Endometrial microvascular endothelial cells (primary cell): Measurements from ENCODE around the gene ZNF862. TPM values are rescaled to one million over a fixed set of nuclear protein-coding genes. Genes with fewer than 3 reads are reported as not detected.

Source experiments
- in situ Hi-C: cut with HindIII; loops from 2 replicates; pipeline ENCODE4 v1.10.0; 2017; ENCODE audit warnings: low sequenced_read_pairs, low pct_unique_long_range_greater_than_20kb; ENCODE audit errors: inconsistent ontology term
- total RNA-seq: library from RNA; depleted of rRNA; stranded (reverse); fragments of >200 nt; gene quantifications from one replicate; pipeline ENCODE4 v1.2.3, GENCODE V29; 2015; ENCODE audit errors: inconsistent ontology term

Gene ZNF862
- total RNA-seq, 1 donor from 2014 or later = 11.1 TPM

DNA sequence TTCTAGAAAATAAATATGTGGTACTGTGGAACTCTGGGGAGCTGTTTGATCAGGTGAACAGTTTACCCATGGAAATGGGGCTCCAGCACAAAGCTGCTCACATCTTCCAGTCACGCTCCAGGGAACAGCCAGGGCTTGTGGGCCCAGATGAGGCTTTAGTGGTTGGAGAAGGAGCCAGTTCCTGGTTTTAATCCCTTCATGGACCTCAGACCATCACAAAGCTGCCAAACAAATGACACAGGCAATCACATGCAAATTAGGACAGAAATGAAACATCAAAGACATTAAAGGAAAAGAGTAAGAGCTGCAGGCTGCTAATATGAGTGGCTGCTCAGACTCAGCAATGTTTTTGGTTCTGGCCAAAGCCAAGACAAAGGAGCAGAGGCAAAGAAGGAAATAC, 33.4 kb downstream of the ZNF862 start:
- in situ Hi-C loops = no loop called here

DNA sequence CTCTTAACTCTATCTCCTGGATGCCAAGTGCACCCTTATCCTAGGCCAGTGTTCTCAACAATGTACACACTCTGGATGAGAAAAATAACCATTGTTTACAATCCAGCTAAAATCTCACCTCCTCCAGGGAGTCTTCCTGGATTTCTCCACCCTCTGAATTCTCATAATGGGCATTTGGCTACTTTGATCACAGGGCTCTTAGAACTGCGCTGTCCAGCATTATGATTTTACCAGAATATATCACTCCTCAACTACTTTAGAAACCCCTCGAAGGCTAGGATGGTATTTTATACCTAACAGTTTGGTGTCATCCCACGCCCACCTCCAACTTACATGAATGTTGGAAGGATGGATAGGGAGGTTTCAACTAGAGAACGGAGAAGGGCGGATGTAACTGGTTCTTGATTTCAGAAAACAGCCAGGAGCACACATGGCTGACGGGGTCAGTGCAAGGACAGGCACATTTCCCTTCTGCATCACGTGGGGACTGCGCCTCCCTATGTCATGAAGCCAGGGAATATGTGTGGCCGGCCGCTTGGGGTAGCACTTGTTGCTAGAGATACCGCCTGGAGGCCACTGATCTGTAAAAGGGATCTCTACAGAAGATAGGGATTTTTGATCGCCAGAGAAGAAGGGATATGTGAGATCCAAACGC, 34.4 kb downstream of the ZNF862 start:
- in situ Hi-C loops = no loop called here

DNA sequence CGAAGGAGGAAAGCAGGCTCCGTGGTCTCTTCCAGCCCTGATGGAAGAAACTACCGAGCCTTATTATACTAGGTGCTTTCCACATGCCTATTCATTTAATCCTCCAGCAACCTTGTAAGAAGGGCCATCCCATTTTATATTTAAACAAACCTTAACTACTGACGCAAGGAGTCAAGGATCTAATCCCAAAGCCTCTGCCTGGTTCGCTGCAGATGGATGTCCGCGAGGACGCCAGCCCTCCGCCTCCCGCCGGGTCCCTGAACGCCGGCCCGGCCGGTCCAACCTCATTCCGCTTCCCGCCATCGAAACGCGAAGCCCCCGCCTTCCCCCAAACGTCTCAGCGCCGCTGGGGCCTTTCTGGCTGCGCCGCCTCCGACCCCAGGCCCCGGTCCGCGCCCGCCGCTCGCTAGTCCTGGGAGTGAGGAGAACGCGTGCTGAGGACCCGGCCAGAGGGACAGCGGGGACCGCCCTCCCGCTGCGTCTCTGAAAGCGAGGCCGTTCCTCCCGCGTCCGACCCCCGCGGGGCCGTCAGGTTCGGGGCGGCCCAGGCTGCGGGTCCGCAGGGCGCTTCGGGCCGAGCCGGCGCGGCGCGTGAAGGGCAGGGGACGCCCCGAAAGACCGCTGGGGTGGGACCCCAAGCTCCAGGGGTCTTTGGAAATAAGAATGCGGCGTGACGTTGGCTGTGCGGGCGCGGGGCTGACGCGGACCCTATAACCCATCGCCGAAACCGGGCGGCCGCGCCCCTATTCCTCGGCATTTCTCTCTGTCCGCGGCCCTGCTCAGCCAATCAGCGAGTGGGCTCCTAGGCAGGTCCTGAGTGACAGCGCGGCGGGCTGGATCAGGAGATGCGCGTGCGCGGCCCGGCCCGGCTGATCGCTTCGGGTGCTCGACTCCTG, 35.1 kb downstream of the ZNF862 start, which contains the start of gene ATP6V0E2:
ATP6V0E2 (plus strand) TSS at position 896 of the 896 bp plus-strand sequence. CDS start 97 bp downstream, outside the sequence.
- in situ Hi-C loops = no loop called here

DNA sequence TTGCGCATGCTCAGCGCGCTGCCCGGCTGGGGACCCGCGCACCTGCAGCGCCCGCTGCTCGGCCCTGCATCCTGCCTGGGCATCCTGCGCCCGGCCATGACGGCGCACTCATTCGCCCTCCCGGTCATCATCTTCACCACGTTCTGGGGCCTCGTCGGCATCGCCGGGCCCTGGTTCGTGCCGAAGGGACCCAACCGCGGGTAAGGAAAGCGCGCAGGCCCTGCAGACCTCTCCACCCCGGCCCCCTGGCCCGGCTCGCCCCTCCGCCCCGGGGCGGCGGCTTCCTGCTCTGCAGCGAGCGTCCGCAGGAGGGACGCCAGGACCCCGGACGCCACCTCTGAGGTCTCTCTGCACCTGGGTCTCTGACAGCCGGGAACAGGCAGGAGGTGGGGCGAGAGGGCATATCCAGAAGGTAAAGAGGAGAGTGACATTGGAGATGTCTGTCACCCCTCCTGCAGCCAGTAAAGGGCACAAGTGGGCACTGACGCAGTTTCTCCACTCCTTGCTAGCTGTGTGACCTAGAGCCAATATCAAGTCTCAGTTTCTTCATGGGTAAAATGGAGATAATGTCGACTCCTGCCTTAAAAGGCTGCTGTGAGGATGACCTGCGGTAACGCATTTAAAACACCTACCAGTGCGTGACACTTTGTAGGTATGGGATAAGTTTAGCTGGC, 35.9 kb downstream of the ZNF862 start:
- in situ Hi-C loops = no loop called here

DNA sequence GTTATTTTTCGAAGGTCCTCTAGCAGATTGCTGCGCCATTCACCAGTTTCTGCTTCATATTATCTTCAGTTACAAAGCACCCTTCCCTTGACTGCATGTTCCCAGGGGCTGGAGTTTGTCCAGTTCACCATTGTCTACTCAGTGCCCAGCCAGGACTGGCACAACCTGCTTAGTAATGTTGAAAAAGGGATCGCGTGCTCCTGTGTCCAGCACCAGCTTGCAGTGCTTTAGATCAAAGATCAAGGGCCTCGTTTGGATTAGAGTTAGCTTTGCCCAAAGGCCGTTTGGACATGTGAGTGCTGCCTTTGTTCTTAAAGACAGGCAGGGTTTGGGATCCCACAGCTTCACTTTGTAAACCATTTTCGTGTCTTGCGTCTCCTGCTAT, 36.5 kb downstream of the ZNF862 start:
- in situ Hi-C loops = no loop called here

DNA sequence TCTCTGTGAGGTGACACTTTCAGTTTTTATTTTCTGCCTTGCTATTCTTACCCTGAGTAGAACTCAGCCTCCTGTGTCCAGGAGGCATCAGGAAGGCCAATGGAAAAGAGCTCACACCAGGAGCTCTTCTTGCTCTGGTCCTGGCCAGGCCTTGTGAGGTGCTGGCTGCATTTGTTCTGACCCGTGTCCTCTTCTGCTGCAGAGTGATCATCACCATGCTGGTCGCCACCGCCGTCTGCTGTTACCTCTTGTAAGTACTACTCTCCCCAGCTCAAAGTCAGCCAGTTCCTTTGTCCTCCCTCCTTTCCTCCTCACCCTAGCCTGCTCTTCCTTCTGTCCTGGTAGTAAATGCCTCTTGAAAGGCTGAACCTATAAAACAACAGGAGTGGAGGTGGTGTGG, 37.2 kb downstream of the ZNF862 start:
- in situ Hi-C loops = no loop called here

DNA sequence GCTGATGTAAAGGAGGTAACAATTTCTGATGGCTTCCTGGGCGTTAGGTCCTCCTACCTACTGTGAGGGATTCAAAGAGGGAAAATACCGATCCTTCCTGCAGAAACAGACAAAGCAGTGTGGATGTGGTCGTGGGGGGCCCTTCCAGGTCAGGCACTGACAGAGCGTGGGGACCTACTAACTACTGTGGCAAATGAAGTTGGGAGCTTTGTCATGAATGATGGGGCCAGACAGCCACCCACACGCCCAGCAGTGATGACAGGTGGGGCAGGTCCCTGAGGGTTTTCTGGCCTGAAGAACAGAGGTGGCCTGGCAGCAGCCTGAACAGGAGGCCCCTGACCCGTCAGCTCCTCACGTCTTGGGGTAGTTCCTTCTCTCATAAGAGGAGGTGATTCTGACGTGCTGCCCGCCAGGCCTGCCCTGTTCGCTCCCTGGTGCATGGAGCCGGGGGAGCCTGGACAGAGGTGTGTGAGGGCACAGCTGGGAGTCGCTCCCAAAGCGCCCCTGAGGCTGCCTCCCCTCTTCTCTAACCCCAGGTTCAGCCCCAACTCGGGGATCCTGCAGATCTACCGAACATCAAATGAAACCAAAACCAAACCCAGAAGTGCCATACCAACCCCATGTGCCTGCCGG, 39.8 kb downstream of the ZNF862 start:
- in situ Hi-C loops = no loop called here

DNA sequence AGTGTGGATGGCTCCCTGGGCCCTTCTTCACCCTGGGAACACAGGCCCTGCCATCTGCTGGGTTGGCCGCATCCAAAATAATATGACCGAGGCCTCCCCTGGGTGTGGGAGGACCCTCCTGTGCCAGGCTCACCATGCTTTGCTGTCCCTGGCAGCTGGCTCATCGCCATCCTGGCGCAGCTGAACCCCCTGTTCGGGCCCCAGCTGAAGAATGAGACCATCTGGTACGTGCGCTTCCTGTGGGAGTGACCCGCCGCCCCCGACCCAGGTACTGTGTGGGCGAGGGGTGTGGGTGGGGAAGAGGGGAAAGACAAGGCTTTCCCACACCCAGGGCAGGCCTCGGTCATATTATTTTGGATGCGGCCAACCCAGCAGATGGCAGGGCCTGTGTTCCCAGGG, 40.3 kb downstream of the ZNF862 start:
- in situ Hi-C loops = no loop called here

DNA sequence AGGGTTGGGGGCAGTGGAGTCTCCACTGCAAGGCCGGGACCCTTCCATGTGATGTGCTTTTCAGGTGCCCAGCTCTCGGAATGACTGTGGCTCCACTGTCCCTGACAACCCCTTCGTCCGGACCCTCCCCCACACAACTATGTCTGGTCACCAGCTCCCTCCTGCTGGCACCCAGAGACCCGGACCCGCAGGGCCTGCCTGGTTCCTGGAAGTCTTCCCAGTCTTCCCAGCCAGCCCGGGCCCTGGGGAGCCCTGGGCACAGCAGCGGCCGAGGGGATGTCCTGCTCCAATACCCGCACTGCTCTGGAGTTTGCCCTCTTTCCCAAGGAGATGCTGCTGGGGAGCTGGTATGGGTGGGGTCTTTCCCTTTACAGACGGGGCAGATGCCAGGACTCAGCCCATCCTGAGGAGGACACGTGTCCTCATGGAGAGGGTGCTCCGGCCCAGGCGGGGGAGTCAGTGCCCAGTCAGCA, 41.1 kb downstream of the ZNF862 start:
- in situ Hi-C loops = no loop called here

DNA sequence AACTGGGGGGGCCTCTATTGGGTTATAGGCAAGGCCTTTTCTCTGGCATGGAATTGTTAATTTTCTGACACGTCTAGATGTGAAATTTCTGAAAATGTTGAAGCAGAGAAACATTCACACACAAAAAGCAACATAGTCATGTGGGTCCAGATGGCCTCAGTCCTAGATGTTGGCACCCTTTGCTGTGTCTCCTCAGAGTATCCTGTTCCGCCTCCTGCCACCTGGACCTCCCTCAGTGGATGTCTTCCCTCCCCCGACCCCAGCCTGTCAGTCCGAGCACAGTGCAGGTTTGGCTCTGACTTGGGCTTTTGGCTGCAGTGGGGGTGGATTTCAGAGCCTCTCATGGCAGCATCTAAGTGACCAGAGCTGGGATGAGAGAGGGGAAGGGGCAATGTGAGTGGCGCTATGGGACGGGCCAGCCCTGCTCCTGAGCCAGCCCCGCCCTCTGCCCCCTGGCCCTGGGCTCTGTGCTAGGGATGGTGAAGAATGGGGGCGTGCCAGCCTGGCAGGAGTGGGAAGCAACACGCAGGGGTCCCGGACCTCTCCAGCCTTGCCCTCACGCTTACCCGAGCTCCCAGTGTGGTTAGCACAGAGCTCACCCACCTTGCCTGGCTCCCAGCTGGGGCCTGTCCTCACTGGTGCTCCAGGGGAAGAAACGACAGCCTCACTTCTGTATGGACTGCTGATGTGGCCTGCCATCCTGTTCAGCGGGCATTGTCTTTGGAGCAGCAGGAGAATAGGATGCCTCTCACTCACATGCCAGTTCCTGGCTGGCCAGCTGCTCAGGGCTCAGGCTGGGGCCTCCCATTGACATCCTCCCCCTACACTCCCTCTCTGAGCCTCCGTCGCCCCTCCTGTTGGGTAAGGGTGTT, 41.8 kb downstream of the ZNF862 start:
- in situ Hi-C loops = no loop called here

DNA sequence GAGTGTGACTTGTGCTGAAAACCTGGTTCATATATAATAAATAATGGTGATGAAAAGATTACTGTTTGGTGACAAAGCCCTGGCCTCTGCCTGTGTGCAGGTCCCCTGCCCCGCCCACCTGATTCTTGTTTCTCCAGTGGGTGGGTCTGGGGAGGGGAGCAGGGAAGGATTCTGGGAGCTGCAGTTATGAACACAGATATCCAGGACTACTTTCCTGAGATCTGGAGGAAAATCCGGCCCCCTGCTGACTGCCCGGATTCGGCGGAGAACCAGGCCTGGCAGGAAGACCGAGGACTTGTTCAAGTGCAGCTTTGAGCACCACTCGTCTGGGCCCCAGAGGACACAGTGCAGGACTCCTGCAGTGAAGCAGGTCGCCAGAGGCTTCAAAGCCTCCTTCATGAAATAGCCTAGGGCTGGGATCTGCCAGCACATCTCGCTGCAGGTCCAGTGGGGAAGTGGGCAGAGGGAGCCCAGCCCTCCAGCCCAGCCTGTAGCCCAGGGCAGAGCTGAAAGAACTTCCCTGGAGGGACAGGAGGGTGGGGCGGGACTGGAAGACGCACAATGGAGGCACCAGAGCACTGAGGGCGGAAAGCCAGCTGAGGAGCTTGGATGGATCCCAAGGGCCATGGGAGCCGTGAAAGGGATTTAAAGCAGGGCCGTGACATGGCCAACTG, 42.6 kb downstream of the ZNF862 start:
- in situ Hi-C loops = no loop called here

DNA sequence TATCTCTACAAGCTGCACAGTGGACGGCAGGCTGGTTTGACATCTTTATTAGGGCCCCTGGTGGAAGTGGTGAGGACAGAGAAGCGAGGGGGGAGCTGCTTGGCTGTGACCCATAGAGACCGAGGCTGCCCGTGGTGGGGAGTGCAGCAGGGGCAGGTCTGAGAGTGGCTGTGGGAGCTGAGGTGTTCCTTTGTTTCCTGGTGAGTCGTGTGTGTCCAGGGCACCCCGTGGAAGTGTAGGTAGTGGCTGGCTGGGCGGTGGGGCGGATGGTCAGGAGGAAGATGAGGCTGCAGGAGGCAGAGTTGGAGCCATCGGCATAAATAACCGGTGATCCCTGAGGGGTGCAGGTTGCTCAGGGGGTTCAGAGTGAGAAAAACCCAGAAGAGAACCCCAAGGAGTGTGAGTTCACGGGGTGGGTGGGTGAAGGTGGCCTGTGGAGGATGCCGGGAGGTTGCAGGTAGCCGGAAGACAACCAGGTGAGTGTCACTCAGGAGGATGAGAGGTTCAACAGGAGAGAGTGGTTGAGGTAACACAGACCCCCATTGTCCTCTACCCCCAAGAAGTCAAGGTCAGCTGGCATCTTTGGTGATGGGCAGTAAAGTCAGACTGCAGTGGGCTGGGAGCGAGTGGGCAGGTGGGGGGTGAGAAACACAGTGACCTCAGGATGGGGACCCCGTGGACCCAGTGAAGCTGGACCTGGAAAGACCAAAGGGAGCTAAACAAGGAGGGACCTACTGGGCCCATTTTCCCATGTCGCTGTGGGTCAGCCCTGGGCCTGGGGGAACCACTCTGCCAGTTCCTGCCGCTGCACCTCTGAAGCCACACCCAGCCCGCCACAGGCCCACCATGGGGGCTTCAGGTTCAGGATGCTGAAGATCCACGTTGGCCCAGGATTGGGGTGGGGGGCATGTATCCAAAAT, 43.4 kb downstream of the ZNF862 start:
- in situ Hi-C loops = no loop called here

DNA sequence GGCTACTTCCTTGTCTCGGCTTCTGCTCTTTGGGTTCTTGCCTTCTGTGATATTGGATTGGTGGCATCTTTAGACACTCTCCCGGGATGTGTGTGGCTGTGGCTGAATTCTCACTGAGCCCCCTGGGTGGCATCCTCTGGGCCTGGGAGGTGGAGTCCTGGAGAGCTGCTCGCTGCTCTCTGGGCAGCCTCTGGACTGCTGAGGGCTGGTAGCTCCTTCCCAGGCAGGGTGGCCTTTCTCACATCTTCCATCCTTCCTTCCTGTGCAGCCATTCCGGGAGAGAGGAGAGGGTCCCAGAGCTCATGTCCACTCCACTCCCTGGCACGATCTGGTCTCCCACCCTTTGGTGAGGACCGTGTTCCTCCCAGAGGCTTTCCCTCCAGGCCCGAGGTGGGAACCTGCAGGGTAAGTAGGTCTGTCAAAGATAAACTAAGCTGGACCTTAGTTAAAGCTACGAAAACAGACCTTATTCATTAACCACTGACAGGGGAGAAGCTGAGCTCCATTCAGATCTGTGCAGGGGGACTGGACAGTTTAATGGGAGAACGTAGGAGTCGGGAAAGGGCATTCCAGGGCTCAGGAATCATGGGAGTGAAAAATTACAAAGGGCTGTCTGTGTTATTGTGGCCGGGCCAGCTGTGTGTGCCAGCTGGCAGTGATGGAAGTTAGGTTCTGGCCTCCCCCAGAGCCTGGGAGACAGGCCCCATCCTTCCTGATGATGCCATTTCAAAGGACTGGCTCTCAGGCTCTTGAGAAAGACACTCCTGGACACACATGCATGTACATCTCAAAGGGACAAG, 44.3 kb downstream of the ZNF862 start:
- in situ Hi-C loops = no loop called here

DNA sequence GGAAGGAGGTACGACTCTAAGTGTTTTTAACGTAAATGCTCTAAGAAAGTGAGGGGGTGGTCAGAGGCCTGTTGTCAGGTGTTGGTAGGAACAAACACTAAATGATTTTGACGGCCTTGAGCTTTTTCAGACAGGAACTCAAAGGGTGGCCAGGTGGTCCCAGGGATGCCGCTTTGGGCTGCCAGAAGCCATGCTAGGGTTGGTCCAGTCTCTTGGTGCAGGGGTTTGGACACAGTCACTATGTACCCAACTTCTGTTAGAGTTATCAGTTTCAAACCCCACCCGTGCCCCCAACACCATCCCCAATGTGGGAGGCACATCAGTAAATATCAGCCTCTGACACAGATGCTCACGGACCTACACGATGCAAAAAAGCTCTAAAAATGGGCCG, 44.9 kb downstream of the ZNF862 start:
- in situ Hi-C loops = no loop called here

DNA sequence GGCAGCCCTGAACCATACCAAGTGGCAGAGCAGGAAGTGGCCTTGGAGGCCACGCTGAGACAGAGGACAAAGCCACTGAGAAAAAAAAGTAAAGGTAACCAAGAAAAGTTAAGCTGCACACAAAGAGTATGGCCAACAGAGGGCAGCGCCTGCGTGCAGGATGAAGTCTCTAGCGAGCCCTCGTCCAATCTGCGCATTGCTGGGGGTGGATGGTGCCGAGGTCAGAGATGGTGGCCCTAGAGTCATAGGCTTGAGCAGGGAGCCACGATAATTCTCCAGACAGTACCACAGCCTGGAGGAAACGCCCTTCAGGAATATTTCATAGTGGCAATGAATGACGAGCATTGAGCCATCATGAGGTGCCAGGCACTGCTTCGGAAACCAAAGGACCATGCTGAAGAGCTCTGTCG, 45.3 kb downstream of the ZNF862 start:
- in situ Hi-C loops = no loop called here

DNA sequence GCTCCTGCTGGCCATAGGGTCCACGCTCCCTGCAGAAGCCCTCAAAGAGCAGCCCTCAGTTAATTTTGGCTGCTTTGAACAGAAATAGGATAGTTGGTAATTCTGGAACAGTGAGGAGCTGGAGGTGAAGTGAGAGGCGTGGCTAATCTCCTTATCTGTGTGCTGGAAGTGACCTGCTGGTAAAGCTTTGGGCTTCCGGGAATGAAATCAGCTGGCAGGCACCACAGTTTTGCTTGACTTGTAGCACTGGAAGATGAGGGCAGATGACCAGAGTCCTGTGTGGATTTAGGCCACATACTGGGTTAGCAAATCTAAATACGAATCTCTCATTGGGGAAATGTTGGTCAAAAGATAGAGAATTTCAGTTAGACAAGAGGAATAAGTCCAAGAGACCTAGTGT, 45.8 kb downstream of the ZNF862 start:
- in situ Hi-C loops = no loop called here
